ENCODE data around the gene ZKSCAN1.
A peak's percentile ranks its signal among the peaks of the same experiment; 100 is the strongest.
"Not testable (repeated sequence)": the region's sequence is repeated elsewhere in the genome, so short reads cannot be mapped to it uniquely, and the experiment has no call there.

The ZKSCAN1 gene

GRCh38 chr7:100003711-100004661 is 11.4 kb upstream of the ZKSCAN1 start:
- no peak for DNase-seq

- no peak for DNase-seq
These were observed 7.5 kb upstream of the ZKSCAN1 start for GRCh38 chr7:100007887-100008286.

- DNase-seq, result no peak
These were observed 6.9 kb upstream of the ZKSCAN1 start for GRCh38 chr7:100008525-100008924.

GRCh38 chr7:100009952-100010351 is 5.4 kb upstream of the ZKSCAN1 start:
- DNase-seq, result not testable (repeated sequence)

- no peak for DNase-seq
These were observed 4.5 kb upstream of the ZKSCAN1 start for GRCh38 chr7:100010901-100011300.

- DNase-seq, result no peak
These were observed 3.9 kb upstream of the ZKSCAN1 start for GRCh38 chr7:100011516-100011915.

GRCh38 chr7:100012385-100013327 is 2.7 kb upstream of the ZKSCAN1 start:
- not testable (repeated sequence) for DNase-seq

- peak; percentile 18 for DNase-seq
These were observed 2.1 kb upstream of the ZKSCAN1 start for GRCh38 chr7:100013328-100013676.

- no peak for DNase-seq
These were observed 962 bp downstream of the ZKSCAN1 start for GRCh38 chr7:100016215-100016901.

GRCh38 chr7:100017300-100017699 is 1.9 kb downstream of the ZKSCAN1 start:
- no peak for DNase-seq

GRCh38 chr7:100017875-100018274 is 2.5 kb downstream of the ZKSCAN1 start:
- DNase-seq, result no peak

GRCh38 chr7:100019908-100020307 is 4.5 kb downstream of the ZKSCAN1 start:
- no peak for DNase-seq

- no peak for DNase-seq
These were observed 5.9 kb downstream of the ZKSCAN1 start for GRCh38 chr7:100021297-100021696.

GRCh38 chr7:100022621-100023020 is 7.2 kb downstream of the ZKSCAN1 start:
- no peak for DNase-seq

GRCh38 chr7:100023526-100023925 is 8.1 kb downstream of the ZKSCAN1 start:
- no peak for DNase-seq

GRCh38 chr7:100024020-100024619 is 8.7 kb downstream of the ZKSCAN1 start:
- no peak for DNase-seq

GRCh38 chr7:100027197-100027596 is 11.8 kb downstream of the ZKSCAN1 start:
- DNase-seq, result no peak

- DNase-seq, result no peak
These were observed 14.2 kb downstream of the ZKSCAN1 start for GRCh38 chr7:100029596-100029995.

- DNase-seq, result no peak
These were observed 18.1 kb downstream of the ZKSCAN1 start for GRCh38 chr7:100033526-100033925.

GRCh38 chr7:100034871-100035510 is 19.6 kb downstream of the ZKSCAN1 start:
- no peak for DNase-seq

GRCh38 chr7:100035876-100036275 is 20.5 kb downstream of the ZKSCAN1 start:
- DNase-seq, result no peak

GRCh38 chr7:100038326-100038725 is 22.9 kb downstream of the ZKSCAN1 start:
- DNase-seq, result no peak
